Measurements from ENCODE around the gene CHI3L1. TPM values are rescaled to one million over a fixed set of nuclear protein-coding genes. Genes with fewer than 3 reads are reported as not detected.

CHI3L1 gene
- total RNA-seq, 1 donor: 273 TPM

GRCh38 chr1:203188686-203189232 lies 2.3 kb upstream of the CHI3L1 start:
- peak; percentile 13 for DNase-seq (ENCODE audit: insufficient read length, low spot score, missing footprints)

GRCh38 chr1:203187689-203188264 lies 1.3 kb upstream of the CHI3L1 start:
- Histone ChIP-seq H3K36me3 (ENCODE audit: insufficient read depth, low read length) (no peaks in the 10 kb centered on the region), H3K4me3 (ENCODE audit: insufficient read depth, low read length) (no peak overlapping the region), H2AFZ (ENCODE audit: low read length) (peak overlapping the region; percentile 75), H3K27me3 (ENCODE audit: insufficient read depth, low read length) (no peaks in the 10 kb centered on the region), H4K20me1 (ENCODE audit: insufficient read depth, low read length) (no peaks in the 10 kb centered on the region), H3K9me3 (ENCODE audit: low read depth, low read length) (no peaks in the 10 kb centered on the region), H3K27ac (ENCODE audit: low read depth, low read length) (no peak overlapping the region), H3K79me2 (ENCODE audit: insufficient read depth, low read length) (no peaks in the 10 kb centered on the region), H3K4me2 (ENCODE audit: insufficient read depth, low read length) (no peak overlapping the region), H3K4me1 (ENCODE audit: insufficient read depth, low read length) (peaks cover 26% of the 10 kb centered on the region)
- TF ChIP-seq CTCF (IDR thresholded peaks at IDR 0.05; ENCODE audit: extremely low read depth, low read depth, low read length): no peak
- DNase-seq (ENCODE audit: insufficient read length, low spot score, missing footprints): peak; percentile 9

More at GRCh38 chr1:203188686-203189232, 2.3 kb upstream of the CHI3L1 start:
- Histone ChIP-seq H3K4me1 (ENCODE audit: insufficient read depth, low read length) (peaks cover 26% of the 10 kb centered on the region), H3K4me3 (ENCODE audit: insufficient read depth, low read length) (no peak overlapping the region), H4K20me1 (ENCODE audit: insufficient read depth, low read length) (no peaks in the 10 kb centered on the region), H3K4me2 (ENCODE audit: insufficient read depth, low read length) (no peak overlapping the region), H2AFZ (ENCODE audit: low read length) (no peak overlapping the region), H3K9me3 (ENCODE audit: low read depth, low read length) (no peaks in the 10 kb centered on the region), H3K27ac (ENCODE audit: low read depth, low read length) (no peak overlapping the region), H3K79me2 (ENCODE audit: insufficient read depth, low read length) (no peaks in the 10 kb centered on the region), H3K27me3 (ENCODE audit: insufficient read depth, low read length) (no peaks in the 10 kb centered on the region), H3K36me3 (ENCODE audit: insufficient read depth, low read length) (no peaks in the 10 kb centered on the region)
- TF ChIP-seq CTCF (IDR thresholded peaks at IDR 0.05; ENCODE audit: extremely low read depth, low read depth, low read length): no peak

- Histone ChIP-seq H2AFZ (ENCODE audit: low read length) (peak overlapping the region; percentile 75), H3K79me2 (ENCODE audit: insufficient read depth, low read length) (no peaks in the 10 kb centered on the region), H3K27me3 (ENCODE audit: insufficient read depth, low read length) (no peaks in the 10 kb centered on the region), H3K4me1 (ENCODE audit: insufficient read depth, low read length) (peaks cover 26% of the 10 kb centered on the region), H3K4me3 (ENCODE audit: insufficient read depth, low read length) (no peak overlapping the region), H3K4me2 (ENCODE audit: insufficient read depth, low read length) (no peak overlapping the region), H3K9me3 (ENCODE audit: low read depth, low read length) (no peaks in the 10 kb centered on the region), H4K20me1 (ENCODE audit: insufficient read depth, low read length) (no peaks in the 10 kb centered on the region), H3K36me3 (ENCODE audit: insufficient read depth, low read length) (no peaks in the 10 kb centered on the region), H3K27ac (ENCODE audit: low read depth, low read length) (no peak overlapping the region)
- peak; percentile 49 for DNase-seq (ENCODE audit: insufficient read length, low spot score, missing footprints)
- TF ChIP-seq CTCF (IDR thresholded peaks at IDR 0.05; ENCODE audit: extremely low read depth, low read depth, low read length): no peak
These were observed 791 bp upstream of the CHI3L1 start for GRCh38 chr1:203187304-203187685.

- Histone ChIP-seq H3K4me1 (ENCODE audit: insufficient read depth, low read length) (peaks cover 26% of the 10 kb centered on the region), H3K27me3 (ENCODE audit: insufficient read depth, low read length) (no peaks in the 10 kb centered on the region), H4K20me1 (ENCODE audit: insufficient read depth, low read length) (no peaks in the 10 kb centered on the region), H3K4me2 (ENCODE audit: insufficient read depth, low read length) (no peak overlapping the region), H3K27ac (ENCODE audit: low read depth, low read length) (no peak overlapping the region), H3K79me2 (ENCODE audit: insufficient read depth, low read length) (no peaks in the 10 kb centered on the region), H3K4me3 (ENCODE audit: insufficient read depth, low read length) (no peak overlapping the region), H2AFZ (ENCODE audit: low read length) (no peak overlapping the region), H3K36me3 (ENCODE audit: insufficient read depth, low read length) (no peaks in the 10 kb centered on the region), H3K9me3 (ENCODE audit: low read depth, low read length) (no peaks in the 10 kb centered on the region)
- no peak for TF ChIP-seq CTCF (IDR thresholded peaks at IDR 0.05; ENCODE audit: extremely low read depth, low read depth, low read length)
- no peak for DNase-seq (ENCODE audit: insufficient read length, low spot score, missing footprints)
These were observed 436 bp downstream of the CHI3L1 start for GRCh38 chr1:203186091-203186445.
